AG08396 (cell line): ENCODE results near the gene SPTLC3.

Experiments
- DNase-seq: peaks from one replicate; pipeline ENCODE4 v3.0.0; 2012; ENCODE audit warnings: low spot score, mixed read lengths

The SPTLC3 gene

GRCh38 chr20:12984863-12985262 is 23.9 kb upstream of the SPTLC3 start:
- DNase-seq: no peak

GRCh38 chr20:12987261-12987660 is 21.5 kb upstream of the SPTLC3 start:
- DNase-seq: no peak

GRCh38 chr20:12989586-12990115 is 19.1 kb upstream of the SPTLC3 start:
- no peak for DNase-seq

- no peak for DNase-seq
These were observed 11.6 kb upstream of the SPTLC3 start for GRCh38 chr20:12997128-12997655.

GRCh38 chr20:12998046-12998445 is 10.7 kb upstream of the SPTLC3 start:
- DNase-seq: no peak

GRCh38 chr20:12999201-12999600 is 9.6 kb upstream of the SPTLC3 start:
- no peak for DNase-seq

GRCh38 chr20:13002251-13002650 is 6.5 kb upstream of the SPTLC3 start:
- no peak for DNase-seq

- DNase-seq: no peak
These were observed 1.9 kb upstream of the SPTLC3 start for GRCh38 chr20:13006825-13007224.

GRCh38 chr20:13007596-13007995 is 1.2 kb upstream of the SPTLC3 start:
- no peak for DNase-seq

- DNase-seq: peak; percentile 51
These were observed 1.1 kb downstream of the SPTLC3 start for GRCh38 chr20:13009682-13010406.

GRCh38 chr20:13012886-13013285 is 4.1 kb downstream of the SPTLC3 start:
- no peak for DNase-seq

- no peak for DNase-seq
These were observed 4.6 kb downstream of the SPTLC3 start for GRCh38 chr20:13013411-13013810.

GRCh38 chr20:13017235-13017634 is 8.5 kb downstream of the SPTLC3 start:
- no peak for DNase-seq

GRCh38 chr20:13017883-13018535 is 9.2 kb downstream of the SPTLC3 start:
- no peak for DNase-seq

- no peak for DNase-seq
These were observed 12.6 kb downstream of the SPTLC3 start for GRCh38 chr20:13021205-13021970.

- no peak for DNase-seq
These were observed 13.8 kb downstream of the SPTLC3 start for GRCh38 chr20:13022401-13023155.

GRCh38 chr20:13024596-13024995 is 15.8 kb downstream of the SPTLC3 start:
- DNase-seq: no peak

- DNase-seq: no peak
These were observed 16.4 kb downstream of the SPTLC3 start for GRCh38 chr20:13025181-13025580.

GRCh38 chr20:13028001-13028400 is 19.2 kb downstream of the SPTLC3 start:
- no peak for DNase-seq

GRCh38 chr20:13028673-13029072 is 19.9 kb downstream of the SPTLC3 start:
- DNase-seq: no peak

GRCh38 chr20:13029687-13030375 is 21.1 kb downstream of the SPTLC3 start:
- peak; percentile 45 for DNase-seq
